Mesenchymal stem cell (in vitro differentiated cells and primary cell): ENCODE measurements around the gene UNC13C.

ENCODE experiments used
- DNase-seq: peaks from one replicate; pipeline ENCODE4 v3.0.0-alpha.2; 2013
- H2AFZ ChIP-seq: one replicate; pipeline ENCODE4 v1.6.1; 2013; ENCODE audit warnings: low read depth, mild to moderate bottlenecking, control low read depth, inconsistent platforms, low read length, moderate library complexity
- H2AK5ac ChIP-seq: 2 replicates; pipeline ENCODE4 v1.6.1; 2013; ENCODE audit warnings: low read length, moderate library complexity, mild to moderate bottlenecking, inconsistent platforms; ENCODE audit not compliant: severe bottlenecking
- H2BK120ac ChIP-seq: one replicate; pipeline ENCODE4 v1.6.1; 2013; ENCODE audit warnings: low read depth, mild to moderate bottlenecking, inconsistent platforms, low read length, moderate library complexity
- H2BK12ac ChIP-seq, 2 experiments: one replicate each; pipeline ENCODE4 v1.6.1; 2013; ENCODE audit warnings: inconsistent platforms in 2 of 2, low read length in 2 of 2, mild to moderate bottlenecking in 2 of 2, moderate library complexity in 2 of 2, control low read depth in 1 of 2
- H2BK15ac ChIP-seq: one replicate; pipeline ENCODE4 v1.6.1; 2013; ENCODE audit warnings: mild to moderate bottlenecking, low read depth, inconsistent platforms; ENCODE audit not compliant: poor library complexity, severe bottlenecking
- H2BK5ac ChIP-seq: 2 replicates; pipeline ENCODE4 v1.6.1; 2013; ENCODE audit warnings: low read depth, mild to moderate bottlenecking, low read length, control low read depth, inconsistent platforms; ENCODE audit not compliant: poor library complexity, severe bottlenecking
- H3K14ac ChIP-seq, 2 experiments: one replicate each; pipeline ENCODE4 v1.6.1; 2013; ENCODE audit warnings: inconsistent platforms in 2 of 2, low read length in 2 of 2, control low read depth in 1 of 2, mild to moderate bottlenecking in 1 of 2, moderate library complexity in 1 of 2
- H3K18ac ChIP-seq, 2 experiments: one replicate each; pipeline ENCODE4 v1.6.1; 2013; ENCODE audit warnings: inconsistent platforms in 2 of 2, low read length in 2 of 2, control low read depth in 1 of 2, low read depth in 1 of 2, mild to moderate bottlenecking in 1 of 2
- H3K23ac ChIP-seq, 2 experiments: one replicate each; pipeline ENCODE4 v1.6.1; 2013; ENCODE audit warnings: inconsistent platforms in 2 of 2, low read length in 2 of 2, mild to moderate bottlenecking in 2 of 2, moderate library complexity in 2 of 2, control low read depth in 1 of 2
- H3K27ac ChIP-seq: 2 replicates; pipeline ENCODE4 v1.5.1; 2013; ENCODE audit warnings: mild to moderate bottlenecking, moderate library complexity, low read length, control low read depth, inconsistent platforms; ENCODE audit not compliant: poor library complexity, severe bottlenecking
- H3K27me3 ChIP-seq, 2 experiments: 2 replicates each; pipeline versions ENCODE4 v1.6.1 to v1.7.0; 2013; ENCODE audit warnings: low read length in 2 of 2, mild to moderate bottlenecking in 2 of 2, moderate library complexity in 2 of 2, control low read depth in 1 of 2, inconsistent platforms in 1 of 2; ENCODE audit not compliant: control insufficient read depth in 1 of 2, insufficient read depth in 1 of 2
- H3K36me3 ChIP-seq, 2 experiments: 2 replicates each; pipeline versions ENCODE4 v1.6.1 to v1.7.0; 2013; ENCODE audit warnings: low read length in 2 of 2, control low read depth in 1 of 2, inconsistent platforms in 1 of 2, low read depth in 1 of 2, mild to moderate bottlenecking in 1 of 2; ENCODE audit not compliant: insufficient read depth in 2 of 2, control insufficient read depth in 1 of 2
- H3K4ac ChIP-seq, 2 experiments: one replicate each; pipeline ENCODE4 v1.6.1; 2013; ENCODE audit warnings: inconsistent platforms in 2 of 2, low read length in 2 of 2, mild to moderate bottlenecking in 2 of 2, moderate library complexity in 2 of 2, control low read depth in 1 of 2, low read depth in 1 of 2
- H3K4me1 ChIP-seq: 2 replicates; pipeline ENCODE4 v1.6.1; 2013; ENCODE audit warnings: low read depth, low read length, control low read depth; ENCODE audit not compliant: control insufficient read depth, insufficient read depth
- H3K4me2 ChIP-seq: 2 replicates; pipeline ENCODE4 v1.6.1; 2013; ENCODE audit warnings: low read length, mild to moderate bottlenecking, inconsistent platforms; ENCODE audit not compliant: poor library complexity, severe bottlenecking
- H3K4me3 ChIP-seq, 2 experiments: 2 replicates each; pipeline versions ENCODE4 v1.5.1 to v1.7.0; 2013; ENCODE audit warnings: low read length in 2 of 2, mild to moderate bottlenecking in 2 of 2, control low read depth in 1 of 2, low read depth in 1 of 2; ENCODE audit not compliant: insufficient read depth in 1 of 2
- H3K79me1 ChIP-seq: replicated peaks from 2 replicates; pipeline ENCODE4 v1.6.1; 2013; ENCODE audit warnings: mild to moderate bottlenecking, control low read depth, low read length, inconsistent platforms; ENCODE audit not compliant: poor library complexity, severe bottlenecking
- H3K9ac ChIP-seq: 2 replicates; pipeline ENCODE4 v1.7.0; 2013; ENCODE audit warnings: mild to moderate bottlenecking, low read length, moderate library complexity
- H3K9me3 ChIP-seq: 2 replicates; pipeline ENCODE4 v1.7.0; 2013; ENCODE audit warnings: mild to moderate bottlenecking, low read length; ENCODE audit not compliant: control insufficient read depth
- H4K8ac ChIP-seq: one replicate; pipeline ENCODE4 v1.6.1; 2013; ENCODE audit warnings: inconsistent platforms, mild to moderate bottlenecking, low read length, moderate library complexity
- H4K91ac ChIP-seq: one replicate; pipeline ENCODE4 v1.6.1; 2013; ENCODE audit warnings: mild to moderate bottlenecking, low read length, inconsistent platforms
- WGBS: methylation state at CpG from one replicate; pipeline ENCODE4 v1.1.7; 2013; ENCODE audit warnings: mixed read lengths; 5-methylcytosine and 5-hydroxymethylcytosine counted together

The UNC13C gene

GRCh38 chr15:54282228-54282836 is 304.1 kb downstream of the UNC13C start:
- H3K79me1 ChIP-seq = no peaks in the 10 kb centered on the region
- no peak overlapping the region for H2AFZ ChIP-seq
- H2BK12ac ChIP-seq = no peak overlapping the region
- H3K14ac ChIP-seq = no peak overlapping the region
- no peak overlapping the region for H2BK5ac ChIP-seq
- H2AK5ac ChIP-seq = no peak overlapping the region
- no peak overlapping the region for H4K8ac ChIP-seq
- H3K9me3 ChIP-seq = no peaks in the 10 kb centered on the region
- H3K18ac ChIP-seq = no peak overlapping the region
- H3K36me3 ChIP-seq = no peaks in the 10 kb centered on the region
- H3K4ac ChIP-seq = no peak overlapping the region
- no peak overlapping the region for H3K4me2 ChIP-seq
- H3K4me3 ChIP-seq = no peak overlapping the region
- no peak overlapping the region for H3K27ac ChIP-seq
- no peaks in the 10 kb centered on the region for H3K27me3 ChIP-seq
- H3K4me1 ChIP-seq = no peaks in the 10 kb centered on the region
- H3K9ac ChIP-seq = no peak overlapping the region
- DNase-seq = no peak
- H3K23ac ChIP-seq = no peak overlapping the region
- H2BK120ac ChIP-seq = no peak overlapping the region
- WGBS = 73% methylated on average over 6 of the region's 6 CpGs
- H2BK15ac ChIP-seq = no peak overlapping the region
- no peak overlapping the region for H4K91ac ChIP-seq

DNA sequence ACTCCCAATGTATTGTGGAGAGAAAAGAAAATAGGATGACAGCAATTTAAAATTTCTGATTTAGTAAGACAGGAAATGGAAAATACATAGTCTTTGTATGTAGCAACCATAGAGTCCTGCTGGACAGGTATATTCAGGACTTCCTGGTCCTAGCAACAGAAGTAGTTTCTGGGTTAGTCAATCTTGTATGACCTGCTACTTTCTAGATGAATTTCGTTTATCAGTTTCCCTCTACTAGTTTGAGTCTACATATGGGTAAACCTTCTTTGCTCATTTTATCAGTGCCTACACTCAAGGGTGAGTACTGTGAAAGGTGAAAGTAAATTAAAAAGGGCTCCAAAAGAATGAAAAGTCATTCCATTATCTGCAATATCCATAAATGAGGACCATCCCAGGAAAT is 309.8 kb downstream of the UNC13C start:
- DNase-seq = no peak

DNA sequence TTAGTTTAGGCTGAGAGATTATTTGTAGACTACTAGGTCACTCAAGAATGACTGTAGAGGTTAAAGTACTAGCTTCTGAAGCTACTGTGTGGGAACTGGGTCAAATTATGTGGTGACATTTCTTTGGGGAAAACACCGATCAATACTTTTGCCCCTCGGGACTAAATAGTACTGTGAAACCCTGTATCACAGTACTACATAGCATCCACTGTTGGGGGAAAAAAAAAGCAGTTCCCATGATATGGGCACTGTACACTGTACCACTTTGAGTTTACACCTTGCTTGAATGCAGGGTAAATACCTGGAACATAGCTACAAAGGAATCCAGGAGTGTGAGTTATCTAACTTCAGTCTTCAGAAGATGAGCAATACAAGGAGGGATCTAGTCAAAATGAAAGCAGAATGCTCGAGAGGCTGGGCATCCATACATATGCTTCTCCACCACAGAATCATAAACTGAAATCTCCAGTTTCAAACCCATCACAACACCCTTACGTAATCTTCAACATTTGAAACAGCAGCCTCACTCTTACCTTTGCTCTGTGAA is 311.4 kb downstream of the UNC13C start:
- 0% methylated on average over 1 of the region's 4 CpGs for whole genome bisulfite sequencing
- H3K14ac ChIP-seq = no peak overlapping the region

More for the DNA sequence above, 309.8 kb downstream of the UNC13C start:
- no peaks in the 10 kb centered on the region for H3K79me1 ChIP-seq
- H3K27me3 ChIP-seq = no peaks in the 10 kb centered on the region
- H2BK5ac ChIP-seq = no peak overlapping the region
- H3K4me1 ChIP-seq = no peaks in the 10 kb centered on the region
- no CpG with 5 or more reads among the region's 1 CpG for WGBS
- no peak overlapping the region for H3K4me3 ChIP-seq
- no peak overlapping the region for H3K9ac ChIP-seq
- H2BK15ac ChIP-seq = no peak overlapping the region
- no peak overlapping the region for H3K4me2 ChIP-seq
- H2BK120ac ChIP-seq = no peak overlapping the region
- no peak overlapping the region for H3K27ac ChIP-seq
- no peak overlapping the region for H2AK5ac ChIP-seq
- no peak overlapping the region for H2AFZ ChIP-seq
- H3K36me3 ChIP-seq = no peaks in the 10 kb centered on the region
- no peak overlapping the region for H3K23ac ChIP-seq
- no peaks in the 10 kb centered on the region for H3K9me3 ChIP-seq
- H4K91ac ChIP-seq = no peak overlapping the region
- H3K14ac ChIP-seq = no peak overlapping the region
- H2BK12ac ChIP-seq = no peak overlapping the region
- H3K18ac ChIP-seq = no peak overlapping the region
- no peak overlapping the region for H3K4ac ChIP-seq
- no peak overlapping the region for H4K8ac ChIP-seq

DNA sequence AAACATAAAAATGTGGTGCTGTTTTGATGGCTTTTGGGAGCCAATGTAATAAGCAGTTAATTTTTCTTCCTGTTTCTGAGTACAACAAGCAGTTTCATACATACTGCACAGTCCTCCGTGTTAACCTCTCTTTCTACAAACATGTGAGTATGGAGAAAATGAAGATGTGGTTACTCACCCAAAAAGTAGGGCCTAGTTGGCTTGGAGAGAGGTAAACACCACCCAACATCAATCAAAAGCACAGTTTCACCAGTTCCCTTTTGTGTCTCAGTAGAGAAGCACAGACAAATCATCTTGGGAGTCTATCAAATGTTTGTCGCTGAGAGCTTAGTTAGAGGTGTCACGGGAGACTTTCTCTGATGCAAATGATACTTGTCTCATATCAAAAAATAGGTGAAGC is 320.2 kb downstream of the UNC13C start:
- Histone ChIP-seq H3K23ac (no peak overlapping the region), H3K4me2 (no peak overlapping the region), H2BK15ac (no peak overlapping the region), H2AK5ac (no peak overlapping the region), H2AFZ (no peak overlapping the region), H3K18ac (no peak overlapping the region), H3K27me3 (no peaks in the 10 kb centered on the region), H3K4me1 (no peaks in the 10 kb centered on the region), H3K27ac (no peak overlapping the region), H3K9me3 (peaks cover 4% of the 10 kb centered on the region), H4K91ac (no peak overlapping the region), H3K14ac (no peak overlapping the region), H4K8ac (no peak overlapping the region), H3K9ac (no peak overlapping the region), H3K36me3 (no peaks in the 10 kb centered on the region), H3K4me3 (no peak overlapping the region), H2BK5ac (no peak overlapping the region), H2BK12ac (no peak overlapping the region), H3K79me1 (no peaks in the 10 kb centered on the region), H2BK120ac (no peak overlapping the region), H3K4ac (no peak overlapping the region)
- no peak for DNase-seq
- no CpG with 5 or more reads among the region's 3 CpGs for WGBS

More for the DNA sequence above, 311.4 kb downstream of the UNC13C start:
- no peak overlapping the region for H2BK5ac ChIP-seq
- no peak overlapping the region for H2AFZ ChIP-seq
- no peak overlapping the region for H2BK15ac ChIP-seq
- H3K9ac ChIP-seq = no peak overlapping the region
- H2AK5ac ChIP-seq = no peak overlapping the region
- H3K4me1 ChIP-seq = no peaks in the 10 kb centered on the region
- H3K23ac ChIP-seq = no peak overlapping the region
- no peak overlapping the region for H3K27ac ChIP-seq
- DNase-seq = no peak
- no peaks in the 10 kb centered on the region for H3K9me3 ChIP-seq
- no peak overlapping the region for H3K4me3 ChIP-seq
- no peak overlapping the region for H4K91ac ChIP-seq
- H3K79me1 ChIP-seq = no peaks in the 10 kb centered on the region
- H2BK120ac ChIP-seq = no peak overlapping the region
- H2BK12ac ChIP-seq = no peak overlapping the region
- H3K4me2 ChIP-seq = no peak overlapping the region
- no peak overlapping the region for H3K18ac ChIP-seq
- no peak overlapping the region for H3K4ac ChIP-seq
- H3K36me3 ChIP-seq = no peaks in the 10 kb centered on the region
- H3K27me3 ChIP-seq = no peaks in the 10 kb centered on the region
- no peak overlapping the region for H4K8ac ChIP-seq
